GM12873 (cell line): ENCODE measurements around the gene GPC5.

Source experiments
- TF ChIP-seq, protein P1 (sequence below): IDR thresholded peaks from 2 replicates; pipeline ENCODE4 v1.5.1; 2012; ENCODE audit warnings: low read depth, mild to moderate bottlenecking, moderate library complexity, low read length, control low read depth; ENCODE audit not compliant: insufficient read depth; ENCODE audit errors: missing control alignments

GPC5 gene

DNA sequence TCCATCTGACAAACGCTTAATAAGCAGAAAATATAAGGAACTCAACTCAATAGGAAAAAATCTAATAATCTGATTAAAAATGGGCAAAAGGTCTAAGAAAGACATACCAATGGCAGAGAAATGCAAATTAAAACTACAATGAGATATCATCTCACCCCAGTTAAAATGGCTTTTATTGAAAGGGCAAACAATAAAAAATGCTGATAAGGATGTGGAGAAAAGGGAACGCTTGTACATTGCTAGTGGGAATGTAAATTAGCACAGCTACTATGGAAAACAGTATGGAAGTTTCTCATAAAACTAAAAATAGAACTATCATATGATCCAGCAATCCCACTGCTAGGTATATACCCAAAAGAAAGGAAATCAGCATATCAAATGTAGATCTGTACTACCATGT is 1319.4 kb downstream of the GPC5 start:
- TF ChIP-seq, protein P1, sequence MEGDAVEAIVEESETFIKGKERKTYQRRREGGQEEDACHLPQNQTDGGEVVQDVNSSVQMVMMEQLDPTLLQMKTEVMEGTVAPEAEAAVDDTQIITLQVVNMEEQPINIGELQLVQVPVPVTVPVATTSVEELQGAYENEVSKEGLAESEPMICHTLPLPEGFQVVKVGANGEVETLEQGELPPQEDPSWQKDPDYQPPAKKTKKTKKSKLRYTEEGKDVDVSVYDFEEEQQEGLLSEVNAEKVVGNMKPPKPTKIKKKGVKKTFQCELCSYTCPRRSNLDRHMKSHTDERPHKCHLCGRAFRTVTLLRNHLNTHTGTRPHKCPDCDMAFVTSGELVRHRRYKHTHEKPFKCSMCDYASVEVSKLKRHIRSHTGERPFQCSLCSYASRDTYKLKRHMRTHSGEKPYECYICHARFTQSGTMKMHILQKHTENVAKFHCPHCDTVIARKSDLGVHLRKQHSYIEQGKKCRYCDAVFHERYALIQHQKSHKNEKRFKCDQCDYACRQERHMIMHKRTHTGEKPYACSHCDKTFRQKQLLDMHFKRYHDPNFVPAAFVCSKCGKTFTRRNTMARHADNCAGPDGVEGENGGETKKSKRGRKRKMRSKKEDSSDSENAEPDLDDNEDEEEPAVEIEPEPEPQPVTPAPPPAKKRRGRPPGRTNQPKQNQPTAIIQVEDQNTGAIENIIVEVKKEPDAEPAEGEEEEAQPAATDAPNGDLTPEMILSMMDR: no peak

DNA sequence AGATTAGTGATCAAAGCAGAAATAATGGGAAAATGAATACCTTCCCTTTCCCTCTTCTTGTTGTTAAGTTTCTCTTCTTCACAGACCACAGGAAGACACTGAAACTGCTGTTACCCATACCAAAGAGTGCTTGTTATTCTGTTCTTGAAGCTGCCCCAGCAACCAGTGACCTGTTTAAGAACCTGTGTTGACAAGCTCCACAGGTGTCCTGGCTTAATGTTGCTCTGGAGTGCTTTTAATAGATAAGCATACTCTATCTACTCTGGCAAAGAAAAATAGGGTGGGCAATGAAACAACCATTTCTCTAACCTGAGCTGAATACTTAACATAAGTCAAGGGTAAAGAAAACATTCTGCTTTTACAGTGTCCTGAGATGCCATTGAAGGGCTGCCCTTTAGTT is 1321.4 kb downstream of the GPC5 start:
- TF ChIP-seq, protein P1: no peak

DNA sequence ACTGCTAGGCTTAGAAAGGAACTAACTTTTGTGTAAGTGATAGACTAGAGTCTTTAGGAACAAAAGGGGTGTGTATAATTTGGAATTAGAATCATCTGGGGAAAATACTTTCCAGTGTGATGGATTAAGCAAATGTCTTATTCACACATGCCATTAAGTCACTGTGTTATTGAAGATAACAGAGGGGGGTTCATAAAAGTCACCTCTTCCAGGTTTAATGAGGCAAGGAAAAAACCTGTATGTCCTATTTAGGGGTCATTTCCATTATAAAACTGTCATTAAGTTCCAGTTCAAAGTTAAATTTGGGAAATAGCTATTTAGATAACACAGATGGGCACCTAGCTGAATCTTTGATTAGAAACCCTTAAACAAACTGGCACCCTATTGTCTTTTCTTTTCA is 1323.2 kb downstream of the GPC5 start:
- TF ChIP-seq, protein P1: no peak

DNA sequence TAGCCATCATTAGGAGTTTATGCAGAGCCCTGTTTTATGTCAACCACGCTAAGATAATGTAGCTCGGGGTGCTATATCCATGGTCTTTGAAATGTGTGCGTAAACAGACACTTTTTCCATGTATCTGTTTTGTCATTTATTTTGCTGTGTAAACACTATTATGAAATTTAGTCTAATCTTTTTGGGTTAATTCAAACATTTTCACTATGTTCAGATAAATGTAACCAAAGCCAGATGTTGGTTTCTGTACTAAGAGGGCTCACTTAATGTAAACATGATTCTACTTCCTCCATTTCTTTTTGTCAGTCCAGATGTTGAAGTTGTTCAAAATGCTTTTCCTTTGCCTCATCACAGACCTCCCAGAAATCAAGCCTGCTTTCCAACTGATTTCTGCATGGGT is 1328.7 kb downstream of the GPC5 start:
- TF ChIP-seq, protein P1: no peak

DNA sequence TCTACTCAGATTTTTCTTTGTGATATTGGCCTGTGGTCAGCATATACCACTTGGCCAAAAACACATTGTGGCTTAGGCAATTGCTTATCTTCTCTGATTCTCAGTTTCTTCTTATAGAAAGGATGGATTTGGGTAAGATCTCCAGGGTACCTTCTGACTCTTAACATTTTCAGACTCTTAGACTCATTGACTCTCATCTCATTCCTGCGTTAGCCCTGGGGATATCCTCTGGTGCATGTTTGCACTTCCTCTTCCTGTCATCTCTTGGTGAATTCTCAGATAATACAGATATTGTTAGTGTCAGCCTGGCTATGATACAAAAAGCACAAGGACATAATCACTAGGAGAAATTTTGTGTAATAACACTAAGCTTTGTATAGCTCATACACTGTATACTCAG is 1335.6 kb downstream of the GPC5 start:
- TF ChIP-seq, protein P1: no peak

DNA sequence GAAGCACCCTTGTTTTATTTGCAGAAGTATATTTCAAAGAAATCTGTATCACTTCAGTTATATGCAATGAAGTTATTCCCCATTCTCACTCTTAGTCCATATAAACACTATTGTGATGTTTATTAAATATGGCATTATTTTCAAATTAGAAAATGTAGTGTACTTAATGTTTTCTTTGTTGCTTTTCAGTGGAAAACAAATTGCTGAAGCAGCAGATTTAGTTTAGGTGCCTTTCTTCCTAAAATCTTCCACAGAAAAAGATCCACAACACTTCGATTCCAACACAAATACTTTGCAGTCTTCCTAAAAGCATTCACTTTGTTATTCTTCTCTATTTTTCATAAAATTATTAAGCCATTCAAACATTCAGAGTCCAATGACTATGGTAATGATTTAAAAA is 1336.1 kb downstream of the GPC5 start:
- TF ChIP-seq, protein P1: no peak

DNA sequence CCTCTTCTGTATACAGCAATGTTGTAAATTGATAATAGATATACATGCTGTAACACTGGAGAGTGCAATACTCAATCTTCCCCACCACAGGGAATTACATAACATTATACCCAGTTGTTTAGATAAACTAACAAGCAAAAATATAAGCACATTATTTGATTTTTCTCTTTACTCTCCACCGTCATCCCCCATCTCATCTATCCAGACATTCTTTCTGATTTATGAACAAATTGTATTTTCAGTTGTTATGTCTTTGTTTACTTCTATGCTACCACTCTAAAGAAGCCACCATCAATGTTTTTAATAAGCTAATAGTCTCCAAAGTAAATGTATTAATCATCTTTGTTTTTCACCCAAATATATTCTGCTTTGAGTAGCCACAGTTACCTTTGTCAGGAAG is 1337.5 kb downstream of the GPC5 start:
- TF ChIP-seq, protein P1: no peak
